GM23338 (cell line): Measurements from ENCODE around the gene DDX24. TPM values are rescaled to one million over a fixed set of nuclear protein-coding genes. Genes with fewer than 3 reads are reported as not detected.

Experiments
- ATAC-seq: fragments of 200-7000 bp; cut with Tn5 transposase; 3 replicates; pipeline ENCODE4 v1.9.1; 2020
- DNase-seq: peaks from one replicate; pipeline ENCODE4 v3.0.0-alpha.2; 2015; ENCODE audit warnings: low spot score
- H2AFZ ChIP-seq: fragments of 200-600 bp; sonication (generic); 2 replicates; pipeline ENCODE4 v1.8.0; 2016; ENCODE audit warnings: antibody characterized with exemption, mild to moderate bottlenecking, moderate library complexity
- H3F3A ChIP-seq: fragments of 200-600 bp; sonication (generic); replicated peaks from 2 replicates; pipeline ENCODE4 v1.8.0; 2017; ENCODE audit warnings: antibody characterized with exemption, mixed run types, low read depth
- H3K27ac ChIP-seq: fragments of 200-600 bp; sonication (generic); 2 replicates; pipeline ENCODE4 v1.6.1; 2016; ENCODE audit warnings: low read depth
- H3K27me3 ChIP-seq: fragments of 200-600 bp; sonication (generic); 2 replicates; pipeline ENCODE4 v1.8.0; 2016; ENCODE audit warnings: mild to moderate bottlenecking, mixed run types, moderate library complexity; ENCODE audit not compliant: insufficient read depth
- H3K36me3 ChIP-seq: fragments of 200-600 bp; sonication (generic); 2 replicates; pipeline ENCODE4 v1.8.0; 2016; ENCODE audit warnings: mild to moderate bottlenecking; ENCODE audit not compliant: insufficient read depth
- H3K4me1 ChIP-seq: fragments of 200-600 bp; sonication (generic); 2 replicates; pipeline ENCODE4 v1.8.0; 2016; ENCODE audit warnings: mild to moderate bottlenecking, moderate library complexity; ENCODE audit not compliant: insufficient read depth
- H3K4me2 ChIP-seq: fragments of 200-600 bp; sonication (generic); 2 replicates; pipeline ENCODE4 v1.7.1; 2017; ENCODE audit warnings: mixed run types
- H3K4me3 ChIP-seq: fragments of 200-600 bp; sonication (generic); 2 replicates; pipeline ENCODE4 v1.6.1; 2016; ENCODE audit warnings: mixed run types
- H3K79me2 ChIP-seq: fragments of 200-600 bp; sonication (generic); replicated peaks from 2 replicates; pipeline ENCODE4 v1.8.0; 2017; ENCODE audit warnings: mild to moderate bottlenecking; ENCODE audit not compliant: insufficient read depth
- H3K9me2 ChIP-seq: fragments of 200-600 bp; sonication (generic); 2 replicates; pipeline ENCODE4 v1.8.0; 2017; ENCODE audit not compliant: insufficient read depth
- H4K20me1 ChIP-seq: fragments of 200-600 bp; sonication (generic); replicated peaks from 2 replicates; pipeline ENCODE4 v1.8.0; 2017; ENCODE audit warnings: mild to moderate bottlenecking; ENCODE audit not compliant: insufficient read depth
- H3K27ac Mint-ChIP-seq: 2 replicates; pipeline ENCODE4 v1.8.0; 2020; ENCODE audit warnings: inconsistent platforms, mild to moderate bottlenecking, moderate library complexity, mixed read lengths
- H3K27me3 Mint-ChIP-seq: 3 replicates; pipeline ENCODE4 v1.8.0; 2022; ENCODE audit warnings: low read depth, mild to moderate bottlenecking, moderate library complexity, mixed read lengths, inconsistent platforms; ENCODE audit not compliant: insufficient read depth, poor library complexity
- H3K36me3 Mint-ChIP-seq: 3 replicates; pipeline ENCODE4 v1.8.0; 2021; ENCODE audit warnings: low read depth, mild to moderate bottlenecking, inconsistent platforms, moderate library complexity, mixed read lengths
- H3K4me1 Mint-ChIP-seq: 3 replicates; pipeline ENCODE4 v1.8.0; 2020; ENCODE audit warnings: mild to moderate bottlenecking, inconsistent platforms, mixed read lengths
- H3K4me3 Mint-ChIP-seq: 3 replicates; pipeline ENCODE4 v1.8.0; 2021; ENCODE audit warnings: moderate library complexity, mild to moderate bottlenecking, inconsistent platforms, mixed read lengths
- H3K9me3 Mint-ChIP-seq: 3 replicates; pipeline ENCODE4 v1.8.0; 2020; ENCODE audit warnings: moderate library complexity, mild to moderate bottlenecking, inconsistent platforms, mixed read lengths
- CREB1 ChIP-seq: fragments of 250-450 bp; sonication (Bioruptor Pico); IDR thresholded peaks from 2 replicates; pipeline ENCODE4 v1.5.0; 2020; ENCODE audit warnings: low read depth, mild to moderate bottlenecking, moderate library complexity
- EZH2 ChIP-seq: fragments of 200-600 bp; sonication (generic); IDR thresholded peaks from one replicate; pipeline ENCODE4 v1.8.0; 2017; ENCODE audit warnings: antibody characterized with exemption, mild to moderate bottlenecking, low read depth; ENCODE audit not compliant: unreplicated experiment
- EZH2phosphoT487 ChIP-seq: fragments of 200-600 bp; sonication (generic); IDR thresholded peaks from one replicate; pipeline ENCODE4 v1.8.1; 2018; ENCODE audit warnings: antibody characterized with exemption; ENCODE audit not compliant: unreplicated experiment
- JUNB ChIP-seq: IDR thresholded peaks from one replicate; pipeline ENCODE4 v1.6.1; 2016; ENCODE audit warnings: antibody characterized with exemption; ENCODE audit not compliant: unreplicated experiment
- NANOG ChIP-seq: IDR thresholded peaks from 2 replicates; pipeline ENCODE4 v1.6.1; 2016; ENCODE audit warnings: antibody characterized with exemption, borderline replicate concordance
- POLR2AphosphoS5 ChIP-seq: IDR thresholded peaks from 2 replicates; pipeline ENCODE4 v1.6.1; 2016; ENCODE audit warnings: antibody characterized with exemption, low read depth
- STAT1 ChIP-seq: IDR thresholded peaks from one replicate; pipeline ENCODE4 v1.6.1; 2016; ENCODE audit warnings: antibody characterized with exemption; ENCODE audit not compliant: unreplicated experiment
- ZNF114 ChIP-seq: fragments of 250-450 bp; sonication (Bioruptor Pico); IDR thresholded peaks from 2 replicates; pipeline ENCODE4 v1.5.0; 2020; ENCODE audit warnings: mild to moderate bottlenecking, moderate library complexity
- polyA plus RNA-seq: library from polyadenylated mRNA; unstranded; fragments of >200 nt; fragmentation: Nextera tagmentation; extraction: Ambion mirVana; gene quantifications from 2 replicates; pipeline ENCODE4 v1.2.1, GENCODE V29; 2016
- total RNA-seq: library from RNA; depleted of rRNA; stranded (reverse); fragments of >200 nt; shearing (Covaris generic); gene quantifications from 2 replicates; pipeline ENCODE4 v1.2.3, GENCODE V29; 2014
- TF ChIP-seq, protein P1 (sequence below), 2 experiments: fragments of 200-600 bp in 1 of 2; sonication (generic) in 1 of 2; conservative IDR thresholded peaks; 2 replicates each; pipeline versions ENCODE4 v1.5.1 to v1.6.1; 2016 to 2017; ENCODE audit warnings: antibody characterized with exemption in 2 of 2, low read depth in 2 of 2, mild to moderate bottlenecking in 2 of 2, moderate library complexity in 1 of 2
- TF ChIP-seq, protein P2 (sequence below): fragments of 250-450 bp; sonication (Bioruptor Pico); IDR thresholded peaks from 2 replicates; pipeline ENCODE4 v1.5.0; 2020; ENCODE audit warnings: mild to moderate bottlenecking, moderate library complexity
- TF ChIP-seq, protein P3 (sequence below): IDR thresholded peaks from 2 replicates; pipeline ENCODE4 v1.6.1; 2016; ENCODE audit warnings: antibody characterized with exemption
- TF ChIP-seq, protein P4 (sequence below): IDR thresholded peaks from one replicate; pipeline ENCODE4 v1.6.1; 2018; ENCODE audit warnings: antibody characterized with exemption; ENCODE audit not compliant: unreplicated experiment

DDX24 gene
- total and polyA plus RNA-seq, 2 experiments from 2014 or later: 150 to 265 TPM

DNA sequence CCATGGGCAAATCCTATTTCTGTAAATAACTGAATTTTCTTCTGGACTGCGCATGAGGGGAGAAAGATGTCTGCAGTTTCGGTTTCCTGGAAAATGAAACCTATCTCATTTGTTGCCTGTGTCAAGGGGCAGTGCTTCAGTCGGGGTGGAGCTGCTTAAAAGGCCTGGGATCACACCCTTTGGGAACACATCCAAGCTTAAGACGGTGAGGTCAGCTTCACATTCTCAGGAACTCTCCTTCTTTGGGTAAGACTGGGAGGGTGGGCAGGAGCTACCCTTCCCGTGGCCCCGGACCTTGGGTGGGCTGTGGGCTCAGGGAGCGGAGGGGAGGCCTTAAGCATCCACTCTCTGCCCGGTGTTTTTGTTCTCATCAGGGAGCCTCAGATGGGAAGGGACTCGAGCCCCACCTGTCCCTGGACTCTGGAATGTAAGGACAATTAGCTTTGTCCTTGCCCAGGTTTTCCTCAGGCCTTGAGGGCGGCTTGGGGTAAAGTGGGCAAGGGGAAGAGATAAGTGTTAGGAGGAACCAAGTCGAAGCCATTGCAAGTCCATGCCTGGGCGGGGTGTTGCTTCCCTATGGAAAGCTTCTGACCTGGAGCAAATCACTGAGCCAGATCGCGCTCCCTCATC is 29.7 kb upstream of the DDX24 start, which contains the start of gene IFI27:
Gene IFI27 (plus strand): TSS at position 185 of the 630 bp plus-strand sequence.
- no peak within 1 kb of the TSS for H3K4me3 ChIP-seq

More for the DNA sequence above, 29.7 kb upstream of the DDX24 start, which contains the start of gene IFI27:
- Mint-ChIP-seq H3K9me3 (no peaks in the 10 kb centered on the region), H3K27me3 (peaks cover 1% of the 10 kb centered on the region), H3K4me3 (no peak within 1 kb of the TSS), H3K27ac (peak within 1 kb of the TSS; percentile 6; the same call in 1 of the 2 replicates), H3K36me3 (no peaks in the 10 kb centered on the region), H3K4me1 (peaks cover 15% of the 10 kb centered on the region)
- DNase-seq (no peak), ATAC-seq (peak; percentile 48)
- Histone ChIP-seq H3K27me3 (no peaks in the 10 kb centered on the region), H4K20me1 (no peaks in the 10 kb centered on the region), H3F3A (no peaks in the 10 kb centered on the region), H3K4me2 (no peak within 1 kb of the TSS), H3K27ac (no peak within 1 kb of the TSS; the same call in 1 of the 2 replicates), H3K36me3 (no peaks in the 10 kb centered on the region), H3K9me2 (no peaks in the 10 kb centered on the region), H2AFZ (no peak within 1 kb of the TSS), H3K79me2 (no peaks in the 10 kb centered on the region), H3K4me1 (no peaks in the 10 kb centered on the region)
- no peak for TF ChIP-seq ZNF114 (CRISPR knock-in tag)
- TF ChIP-seq, protein P1, sequence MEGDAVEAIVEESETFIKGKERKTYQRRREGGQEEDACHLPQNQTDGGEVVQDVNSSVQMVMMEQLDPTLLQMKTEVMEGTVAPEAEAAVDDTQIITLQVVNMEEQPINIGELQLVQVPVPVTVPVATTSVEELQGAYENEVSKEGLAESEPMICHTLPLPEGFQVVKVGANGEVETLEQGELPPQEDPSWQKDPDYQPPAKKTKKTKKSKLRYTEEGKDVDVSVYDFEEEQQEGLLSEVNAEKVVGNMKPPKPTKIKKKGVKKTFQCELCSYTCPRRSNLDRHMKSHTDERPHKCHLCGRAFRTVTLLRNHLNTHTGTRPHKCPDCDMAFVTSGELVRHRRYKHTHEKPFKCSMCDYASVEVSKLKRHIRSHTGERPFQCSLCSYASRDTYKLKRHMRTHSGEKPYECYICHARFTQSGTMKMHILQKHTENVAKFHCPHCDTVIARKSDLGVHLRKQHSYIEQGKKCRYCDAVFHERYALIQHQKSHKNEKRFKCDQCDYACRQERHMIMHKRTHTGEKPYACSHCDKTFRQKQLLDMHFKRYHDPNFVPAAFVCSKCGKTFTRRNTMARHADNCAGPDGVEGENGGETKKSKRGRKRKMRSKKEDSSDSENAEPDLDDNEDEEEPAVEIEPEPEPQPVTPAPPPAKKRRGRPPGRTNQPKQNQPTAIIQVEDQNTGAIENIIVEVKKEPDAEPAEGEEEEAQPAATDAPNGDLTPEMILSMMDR (conservative IDR thresholded peaks at IDR 0.05; ENCODE audit: low read depth in 2 of 2): no peak
- no peak for TF ChIP-seq EZH2
- no peak for TF ChIP-seq POLR2AphosphoS5
- no peak for TF ChIP-seq STAT1
- TF ChIP-seq EZH2phosphoT487: no peak
- TF ChIP-seq NANOG: no peak
- TF ChIP-seq JUNB: no peak
- TF ChIP-seq, protein P2, sequence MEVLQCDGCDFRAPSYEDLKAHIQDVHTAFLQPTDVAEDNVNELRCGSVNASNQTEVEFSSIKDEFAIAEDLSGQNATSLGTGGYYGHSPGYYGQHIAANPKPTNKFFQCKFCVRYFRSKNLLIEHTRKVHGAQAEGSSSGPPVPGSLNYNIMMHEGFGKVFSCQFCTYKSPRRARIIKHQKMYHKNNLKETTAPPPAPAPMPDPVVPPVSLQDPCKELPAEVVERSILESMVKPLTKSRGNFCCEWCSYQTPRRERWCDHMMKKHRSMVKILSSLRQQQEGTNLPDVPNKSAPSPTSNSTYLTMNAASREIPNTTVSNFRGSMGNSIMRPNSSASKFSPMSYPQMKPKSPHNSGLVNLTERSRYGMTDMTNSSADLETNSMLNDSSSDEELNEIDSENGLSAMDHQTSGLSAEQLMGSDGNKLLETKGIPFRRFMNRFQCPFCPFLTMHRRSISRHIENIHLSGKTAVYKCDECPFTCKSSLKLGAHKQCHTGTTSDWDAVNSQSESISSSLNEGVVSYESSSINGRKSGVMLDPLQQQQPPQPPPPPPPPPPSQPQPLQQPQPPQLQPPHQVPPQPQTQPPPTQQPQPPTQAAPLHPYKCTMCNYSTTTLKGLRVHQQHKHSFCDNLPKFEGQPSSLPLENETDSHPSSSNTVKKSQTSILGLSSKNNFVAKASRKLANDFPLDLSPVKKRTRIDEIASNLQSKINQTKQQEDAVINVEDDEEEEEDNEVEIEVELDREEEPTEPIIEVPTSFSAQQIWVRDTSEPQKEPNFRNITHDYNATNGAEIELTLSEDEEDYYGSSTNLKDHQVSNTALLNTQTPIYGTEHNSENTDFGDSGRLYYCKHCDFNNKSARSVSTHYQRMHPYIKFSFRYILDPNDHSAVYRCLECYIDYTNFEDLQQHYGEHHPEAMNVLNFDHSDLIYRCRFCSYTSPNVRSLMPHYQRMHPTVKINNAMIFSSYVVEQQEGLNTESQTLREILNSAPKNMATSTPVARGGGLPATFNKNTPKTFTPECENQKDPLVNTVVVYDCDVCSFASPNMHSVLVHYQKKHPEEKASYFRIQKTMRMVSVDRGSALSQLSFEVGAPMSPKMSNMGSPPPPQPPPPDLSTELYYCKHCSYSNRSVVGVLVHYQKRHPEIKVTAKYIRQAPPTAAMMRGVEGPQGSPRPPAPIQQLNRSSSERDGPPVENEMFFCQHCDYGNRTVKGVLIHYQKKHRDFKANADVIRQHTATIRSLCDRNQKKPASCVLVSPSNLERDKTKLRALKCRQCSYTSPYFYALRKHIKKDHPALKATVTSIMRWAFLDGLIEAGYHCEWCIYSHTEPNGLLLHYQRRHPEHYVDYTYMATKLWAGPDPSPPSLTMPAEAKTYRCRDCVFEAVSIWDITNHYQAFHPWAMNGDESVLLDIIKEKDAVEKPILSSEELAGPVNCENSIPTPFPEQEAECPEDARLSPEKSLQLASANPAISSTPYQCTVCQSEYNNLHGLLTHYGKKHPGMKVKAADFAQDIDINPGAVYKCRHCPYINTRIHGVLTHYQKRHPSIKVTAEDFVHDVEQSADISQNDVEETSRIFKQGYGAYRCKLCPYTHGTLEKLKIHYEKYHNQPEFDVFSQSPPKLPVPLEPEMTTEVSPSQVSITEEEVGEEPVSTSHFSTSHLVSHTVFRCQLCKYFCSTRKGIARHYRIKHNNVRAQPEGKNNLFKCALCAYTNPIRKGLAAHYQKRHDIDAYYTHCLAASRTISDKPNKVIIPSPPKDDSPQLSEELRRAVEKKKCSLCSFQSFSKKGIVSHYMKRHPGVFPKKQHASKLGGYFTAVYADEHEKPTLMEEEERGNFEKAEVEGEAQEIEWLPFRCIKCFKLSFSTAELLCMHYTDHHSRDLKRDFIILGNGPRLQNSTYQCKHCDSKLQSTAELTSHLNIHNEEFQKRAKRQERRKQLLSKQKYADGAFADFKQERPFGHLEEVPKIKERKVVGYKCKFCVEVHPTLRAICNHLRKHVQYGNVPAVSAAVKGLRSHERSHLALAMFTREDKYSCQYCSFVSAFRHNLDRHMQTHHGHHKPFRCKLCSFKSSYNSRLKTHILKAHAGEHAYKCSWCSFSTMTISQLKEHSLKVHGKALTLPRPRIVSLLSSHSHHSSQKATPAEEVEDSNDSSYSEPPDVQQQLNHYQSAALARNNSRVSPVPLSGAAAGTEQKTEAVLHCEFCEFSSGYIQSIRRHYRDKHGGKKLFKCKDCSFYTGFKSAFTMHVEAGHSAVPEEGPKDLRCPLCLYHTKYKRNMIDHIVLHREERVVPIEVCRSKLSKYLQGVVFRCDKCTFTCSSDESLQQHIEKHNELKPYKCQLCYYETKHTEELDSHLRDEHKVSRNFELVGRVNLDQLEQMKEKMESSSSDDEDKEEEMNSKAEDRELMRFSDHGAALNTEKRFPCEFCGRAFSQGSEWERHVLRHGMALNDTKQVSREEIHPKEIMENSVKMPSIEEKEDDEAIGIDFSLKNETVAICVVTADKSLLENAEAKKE (CRISPR knock-in tag): no peak
- TF ChIP-seq CREB1 (CRISPR knock-in tag): no peak
- TF ChIP-seq, protein P3, sequence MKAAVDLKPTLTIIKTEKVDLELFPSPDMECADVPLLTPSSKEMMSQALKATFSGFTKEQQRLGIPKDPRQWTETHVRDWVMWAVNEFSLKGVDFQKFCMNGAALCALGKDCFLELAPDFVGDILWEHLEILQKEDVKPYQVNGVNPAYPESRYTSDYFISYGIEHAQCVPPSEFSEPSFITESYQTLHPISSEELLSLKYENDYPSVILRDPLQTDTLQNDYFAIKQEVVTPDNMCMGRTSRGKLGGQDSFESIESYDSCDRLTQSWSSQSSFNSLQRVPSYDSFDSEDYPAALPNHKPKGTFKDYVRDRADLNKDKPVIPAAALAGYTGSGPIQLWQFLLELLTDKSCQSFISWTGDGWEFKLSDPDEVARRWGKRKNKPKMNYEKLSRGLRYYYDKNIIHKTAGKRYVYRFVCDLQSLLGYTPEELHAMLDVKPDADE: no peak
- TF ChIP-seq, protein P4, sequence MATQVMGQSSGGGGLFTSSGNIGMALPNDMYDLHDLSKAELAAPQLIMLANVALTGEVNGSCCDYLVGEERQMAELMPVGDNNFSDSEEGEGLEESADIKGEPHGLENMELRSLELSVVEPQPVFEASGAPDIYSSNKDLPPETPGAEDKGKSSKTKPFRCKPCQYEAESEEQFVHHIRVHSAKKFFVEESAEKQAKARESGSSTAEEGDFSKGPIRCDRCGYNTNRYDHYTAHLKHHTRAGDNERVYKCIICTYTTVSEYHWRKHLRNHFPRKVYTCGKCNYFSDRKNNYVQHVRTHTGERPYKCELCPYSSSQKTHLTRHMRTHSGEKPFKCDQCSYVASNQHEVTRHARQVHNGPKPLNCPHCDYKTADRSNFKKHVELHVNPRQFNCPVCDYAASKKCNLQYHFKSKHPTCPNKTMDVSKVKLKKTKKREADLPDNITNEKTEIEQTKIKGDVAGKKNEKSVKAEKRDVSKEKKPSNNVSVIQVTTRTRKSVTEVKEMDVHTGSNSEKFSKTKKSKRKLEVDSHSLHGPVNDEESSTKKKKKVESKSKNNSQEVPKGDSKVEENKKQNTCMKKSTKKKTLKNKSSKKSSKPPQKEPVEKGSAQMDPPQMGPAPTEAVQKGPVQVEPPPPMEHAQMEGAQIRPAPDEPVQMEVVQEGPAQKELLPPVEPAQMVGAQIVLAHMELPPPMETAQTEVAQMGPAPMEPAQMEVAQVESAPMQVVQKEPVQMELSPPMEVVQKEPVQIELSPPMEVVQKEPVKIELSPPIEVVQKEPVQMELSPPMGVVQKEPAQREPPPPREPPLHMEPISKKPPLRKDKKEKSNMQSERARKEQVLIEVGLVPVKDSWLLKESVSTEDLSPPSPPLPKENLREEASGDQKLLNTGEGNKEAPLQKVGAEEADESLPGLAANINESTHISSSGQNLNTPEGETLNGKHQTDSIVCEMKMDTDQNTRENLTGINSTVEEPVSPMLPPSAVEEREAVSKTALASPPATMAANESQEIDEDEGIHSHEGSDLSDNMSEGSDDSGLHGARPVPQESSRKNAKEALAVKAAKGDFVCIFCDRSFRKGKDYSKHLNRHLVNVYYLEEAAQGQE: no peak
